Keratinocyte (primary cell): Measurements from ENCODE around the gene CSMD2.

ENCODE experiments used
- CTCF ChIP-seq, 3 experiments: IDR thresholded peaks in 1 of 3; conservative IDR thresholded peaks in 1 of 3; optimal IDR thresholded peaks in 1 of 3; 2 replicates in 2 of 3; 3 replicates in 1 of 3; pipeline versions ENCODE3 to v1.5.1; 2011; ENCODE audit warnings: low read length in 3 of 3, mild to moderate bottlenecking in 3 of 3, moderate library complexity in 2 of 3, control low read depth in 1 of 3, inconsistent platforms in 1 of 3; ENCODE audit not compliant: insufficient read depth in 2 of 3; ENCODE audit errors: extremely low read depth in 1 of 3
- EZH2 ChIP-seq: IDR thresholded peaks from one replicate; pipeline ENCODE4 v1.6.1; 2012; ENCODE audit warnings: inconsistent platforms, mild to moderate bottlenecking, low read length, moderate library complexity

GRCh38 chr1:33842348-33842747 lies 322.7 kb downstream of the CSMD2 start:
- TF ChIP-seq CTCF (optimal IDR thresholded peaks at IDR 0.05 in 1 of 3, IDR thresholded peaks at IDR 0.05 in 1 of 3, conservative IDR thresholded peaks at IDR 0.05 in 1 of 3; ENCODE audit: extremely low read depth in 1 of 3, insufficient read depth in 2 of 3, low read length in 3 of 3) (no peak), EZH2 (no peak)
